ENCODE measurements around the gene SAMD14. TPM values are rescaled to one million over a fixed set of nuclear protein-coding genes. Genes with fewer than 3 reads are reported as not detected.

Gene SAMD14
- total RNA-seq, 1 experiment from 2014 or later, result 5.9 TPM

- TF ChIP-seq TP53 (CRISPR knock-in tag; IDR thresholded peaks at IDR 0.05) (no peak), ZMAT4 (CRISPR knock-in tag; IDR thresholded peaks at IDR 0.05) (no peak), ATF2 (CRISPR knock-in tag; IDR thresholded peaks at IDR 0.05; ENCODE audit: borderline replicate concordance, low read depth) (no peak), CDX4 (CRISPR knock-in tag; IDR thresholded peaks at IDR 0.05; ENCODE audit: borderline replicate concordance) (no peak), E2F1 (CRISPR knock-in tag; IDR thresholded peaks at IDR 0.05) (no peak), ZNF423 (CRISPR knock-in tag; IDR thresholded peaks at IDR 0.05) (peak; percentile 68; the same call in 1 of the 2 replicates), E2F4 (CRISPR knock-in tag; IDR thresholded peaks at IDR 0.05; ENCODE audit: borderline replicate concordance, low read depth) (no peak), NFYB (CRISPR knock-in tag; conservative IDR thresholded peaks at IDR 0.05; ENCODE audit: low read depth) (no peak), NFE2L1 (CRISPR knock-in tag; IDR thresholded peaks at IDR 0.05) (no peak), ZNF416 (CRISPR knock-in tag; IDR thresholded peaks at IDR 0.05) (no peak), ZNF532 (CRISPR knock-in tag; IDR thresholded peaks at IDR 0.05; ENCODE audit: borderline replicate concordance) (no peak), ZBTB43 (CRISPR knock-in tag; IDR thresholded peaks at IDR 0.05) (peak; percentile 37; the same call in 1 of the 2 replicates), EMX1 (CRISPR knock-in tag; IDR thresholded peaks at IDR 0.05) (no peak), ZNF425 (CRISPR knock-in tag; conservative IDR thresholded peaks at IDR 0.05) (no peak), IRF2 (CRISPR knock-in tag; IDR thresholded peaks at IDR 0.05; ENCODE audit: borderline replicate concordance, low read depth) (no peak), TCF7 (CRISPR knock-in tag; IDR thresholded peaks at IDR 0.05; ENCODE audit: low read depth) (no peak), NR1H2 (CRISPR knock-in tag; IDR thresholded peaks at IDR 0.05) (no peak), SP1 (CRISPR knock-in tag; conservative IDR thresholded peaks at IDR 0.05) (peak; percentile 48; the same call in 1 of the 2 replicates), ELF4 (CRISPR knock-in tag; IDR thresholded peaks at IDR 0.05; ENCODE audit: low read depth) (no peak), ZNF512 (CRISPR knock-in tag; IDR thresholded peaks at IDR 0.05; ENCODE audit: borderline replicate concordance) (no peak), MLX (CRISPR knock-in tag; IDR thresholded peaks at IDR 0.05) (no peak), MYBL2 (CRISPR knock-in tag; IDR thresholded peaks at IDR 0.05) (peak; percentile 48; the same call in 1 of the 2 replicates)
Measured at GRCh38 chr17:50177983-50178834, 48.2 kb upstream of the SAMD14 start (continued).

All from WTC11 (cell line).